Thymus (tissue), 14 donors: ENCODE measurements around the gene GOLGB1. TPM values are rescaled to one million over a fixed set of nuclear protein-coding genes. Genes with fewer than 3 reads are reported as not detected.
"Not testable (repeated sequence)": the region's sequence is repeated elsewhere in the genome, so short reads cannot be mapped to it uniquely, and the experiment has no call there.

Experiments
- DNase-seq, 9 donors: peaks; one replicate each; pipeline ENCODE4 v3.0.0-alpha.2; 2013; ENCODE audit warnings: low spot score in 9 of 9, low read depth in 6 of 9, missing footprints in 1 of 9
- H3K27ac ChIP-seq, 2 donors: one replicate each; pipeline ENCODE4 v1.5.1; 2013; ENCODE audit warnings: control low read depth in 1 of 2, low read depth in 1 of 2, low read length in 1 of 2, mild to moderate bottlenecking in 1 of 2, moderate library complexity in 1 of 2
- H3K27me3 ChIP-seq, 2 donors: one replicate each; pipeline ENCODE4 v1.5.1; 2013; ENCODE audit warnings: low read length in 1 of 2; ENCODE audit not compliant: control insufficient read depth in 2 of 2, insufficient read depth in 1 of 2
- H3K36me3 ChIP-seq, 2 donors: one replicate each; pipeline ENCODE4 v1.5.1; 2013; ENCODE audit warnings: low read length in 1 of 2, mild to moderate bottlenecking in 1 of 2, moderate library complexity in 1 of 2; ENCODE audit not compliant: control insufficient read depth in 2 of 2, insufficient read depth in 2 of 2
- H3K4me1 ChIP-seq, 2 donors: one replicate each; pipeline ENCODE4 v1.5.1; 2013; ENCODE audit warnings: low read length in 2 of 2; ENCODE audit not compliant: control insufficient read depth in 2 of 2, insufficient read depth in 2 of 2
- H3K4me3 ChIP-seq, 2 donors: one replicate each; pipeline ENCODE4 v1.5.1; 2013; ENCODE audit warnings: low read length in 2 of 2, control low read depth in 1 of 2, mild to moderate bottlenecking in 1 of 2
- H3K9me3 ChIP-seq, 2 donors: one replicate each; pipeline ENCODE4 v1.5.1; 2013; ENCODE audit warnings: low read length in 1 of 2, mild to moderate bottlenecking in 1 of 2; ENCODE audit not compliant: control insufficient read depth in 2 of 2, insufficient read depth in 1 of 2
- WGBS: extraction: QIAGEN DNeasy Blood & Tissue Kit; methylation state at CpG from one replicate; pipeline ENCODE4 v1.1.7; 2013; 5-methylcytosine and 5-hydroxymethylcytosine counted together
- long read RNA-seq, 10 donors: transcript quantifications; one replicate each; lab custom pipeline, GENCODE V29; 2026
- polyA plus RNA-seq: library from polyadenylated mRNA; stranded (reverse); fragments of 200-250 nt; gene quantifications from one replicate; pipeline ENCODE4 v1.2.3, GENCODE V29; 2013
- total RNA-seq: library from RNA; stranded (reverse); fragments of 120-200 nt; gene quantifications from one replicate; pipeline ENCODE4 v1.2.4, GENCODE V29; 2013
- donor health status: healthy.

The GOLGB1 gene
- 23.0 TPM for total RNA-seq
- polyA plus RNA-seq: 18.0 TPM
- long read RNA-seq, donor 1, partial matches to known transcripts: 0 of 1 reads
- long read RNA-seq, donor 1, other reads (novel, unspliced or antisense): 0 of 1 reads
- long read RNA-seq, donor 2, full-length matches to known transcripts: 2 of 18 reads
- long read RNA-seq, donor 2, partial matches to known transcripts: 16 of 18 reads
- long read RNA-seq, donor 2, other reads (novel, unspliced or antisense): 0 of 18 reads
- long read RNA-seq, donor 3, full-length matches to known transcripts: 1 of 7 reads
- long read RNA-seq, donor 3, partial matches to known transcripts: 6 of 7 reads
- long read RNA-seq, donor 3, other reads (novel, unspliced or antisense): 0 of 7 reads
- long read RNA-seq, donor 4, partial matches to known transcripts: 0 of 1 reads
- long read RNA-seq, donor 4, other reads (novel, unspliced or antisense): 0 of 1 reads
- long read RNA-seq, donor 5, partial matches to known transcripts: 10 of 10 reads
- long read RNA-seq, donor 5, other reads (novel, unspliced or antisense): 0 of 10 reads
- long read RNA-seq, donor 6: 0 reads
- long read RNA-seq, donor 7, full-length matches to known transcripts: 2 of 2 reads
- long read RNA-seq, donor 7, partial matches to known transcripts: 0 of 2 reads
- long read RNA-seq, donor 7, other reads (novel, unspliced or antisense): 0 of 2 reads
- long read RNA-seq, donor 8, partial matches to known transcripts: 5 of 5 reads
- long read RNA-seq, donor 8, other reads (novel, unspliced or antisense): 0 of 5 reads
- long read RNA-seq, donor 9, partial matches to known transcripts: 5 of 5 reads
- long read RNA-seq, donor 9, other reads (novel, unspliced or antisense): 0 of 5 reads
- long read RNA-seq, donor 10, partial matches to known transcripts: 7 of 7 reads
- long read RNA-seq, donor 10, other reads (novel, unspliced or antisense): 0 of 7 reads

GRCh38 chr3:121749276-121750086 is at the start of gene GOLGB1:
Gene GOLGB1, minus strand, starts transcription at chr3:121749741. Its CDS starts 18,770 bp downstream, at chr3:121730971.
- H3K4me1 ChIP-seq: peaks cover 2 to 5% of the 10 kb centered on the region in 2 donors
- WGBS: under 1% methylated on average over 51 of the region's 51 CpGs
- peak within 1 kb of the TSS; percentile 68 to 77 for H3K27ac ChIP-seq

GRCh38 chr3:121796970-121797369 is 47.4 kb upstream of the GOLGB1 start:
- Histone ChIP-seq H3K27ac (no peak overlapping the region), H3K36me3 (peaks cover 0 to 18% of the 10 kb centered on the region in 2 donors), H3K4me3 (no peak overlapping the region), H3K27me3 (no peaks in the 10 kb centered on the region), H3K4me1 (no peaks in the 10 kb centered on the region), H3K9me3 (no peaks in the 10 kb centered on the region)
- no peak for DNase-seq
- WGBS: 93% methylated on average over 1 of the region's 1 CpG

More at GRCh38 chr3:121749276-121750086, at the start of gene GOLGB1:
- peaks cover 2 to 11% of the 10 kb centered on the region in 2 donors for H3K27me3 ChIP-seq
- peak; percentile 86 to 99 (median 96) for DNase-seq
- H3K4me3 ChIP-seq: peak within 1 kb of the TSS; percentile 72 to 79
- no peaks in the 10 kb centered on the region for H3K36me3 ChIP-seq
- H3K9me3 ChIP-seq: no peaks in the 10 kb centered on the region

GRCh38 chr3:121794264-121794983 is 44.9 kb upstream of the GOLGB1 start:
- H3K4me1 ChIP-seq: no peaks in the 10 kb centered on the region
- 94% methylated on average over 2 of the region's 2 CpGs for WGBS
- H3K36me3 ChIP-seq: peaks cover 0 to 30% of the 10 kb centered on the region in 2 donors
- H3K27me3 ChIP-seq: no peaks in the 10 kb centered on the region
- H3K27ac ChIP-seq: no peak overlapping the region
- H3K9me3 ChIP-seq: no peaks in the 10 kb centered on the region
- no peak overlapping the region for H3K4me3 ChIP-seq
- DNase-seq: no peak

- 98% methylated on average over 3 of the region's 3 CpGs for WGBS
- Histone ChIP-seq H3K27me3 (no peaks in the 10 kb centered on the region), H3K36me3 (peaks cover 6 to 42% of the 10 kb centered on the region in 2 donors), H3K9me3 (no peaks in the 10 kb centered on the region), H3K27ac (no peak overlapping the region), H3K4me1 (no peaks in the 10 kb centered on the region), H3K4me3 (no peak overlapping the region)
- no peak for DNase-seq
These were observed 43.5 kb upstream of the GOLGB1 start for GRCh38 chr3:121793078-121793477.

- peaks cover 15 to 61% of the 10 kb centered on the region in 2 donors for H3K36me3 ChIP-seq
- H3K4me3 ChIP-seq: no peak overlapping the region
- H3K9me3 ChIP-seq: no peaks in the 10 kb centered on the region
- no peaks in the 10 kb centered on the region for H3K4me1 ChIP-seq
- over 99% methylated on average over 2 of the region's 2 CpGs for WGBS
- H3K27ac ChIP-seq: no peak overlapping the region
- H3K27me3 ChIP-seq: no peaks in the 10 kb centered on the region
- DNase-seq: no peak
These were observed 36.9 kb upstream of the GOLGB1 start for GRCh38 chr3:121786485-121786884.

GRCh38 chr3:121782784-121783183 is 33.2 kb upstream of the GOLGB1 start:
- H3K4me3 ChIP-seq, DNase-seq, H3K4me1 ChIP-seq, H3K27ac ChIP-seq, H3K27me3 ChIP-seq, H3K9me3 ChIP-seq: not testable (repeated sequence)
- peaks cover 9 to 55% of the 10 kb centered on the region in 2 donors for H3K36me3 ChIP-seq
- WGBS: 91% methylated on average over 8 of the region's 8 CpGs

- WGBS: 98% methylated on average over 7 of the region's 7 CpGs
These were observed 32.1 kb upstream of the GOLGB1 start for GRCh38 chr3:121781611-121782010.

GRCh38 chr3:121775095-121775494 is 25.6 kb upstream of the GOLGB1 start:
- H3K4me3 ChIP-seq: not testable (repeated sequence)

More at GRCh38 chr3:121781611-121782010, 32.1 kb upstream of the GOLGB1 start:
- H3K4me1 ChIP-seq: no peaks in the 10 kb centered on the region
- H3K9me3 ChIP-seq: no peaks in the 10 kb centered on the region
- no peak for DNase-seq
- H3K27ac ChIP-seq: no peak overlapping the region
- H3K4me3 ChIP-seq: no peak overlapping the region
- peaks cover 9 to 50% of the 10 kb centered on the region in 2 donors for H3K36me3 ChIP-seq
- H3K27me3 ChIP-seq: no peaks in the 10 kb centered on the region

More at GRCh38 chr3:121775095-121775494, 25.6 kb upstream of the GOLGB1 start:
- 99% methylated on average over 4 of the region's 4 CpGs for WGBS
- not testable (repeated sequence) for H3K27me3 ChIP-seq, H3K27ac ChIP-seq, H3K4me1 ChIP-seq, DNase-seq, H3K9me3 ChIP-seq
- H3K36me3 ChIP-seq: peaks cover 24 to 46% of the 10 kb centered on the region in 2 donors
